GM18499 (cell line): Measurements from ENCODE around the gene AGBL3.

Experiments used
- ATAC-seq: cut with Tn5 transposase; IDR thresholded peaks from one replicate; pipeline ENCODE4 v1.9.1; 2021; ENCODE audit warnings: moderate number of reproducible peaks; ENCODE audit not compliant: insufficient read depth, unreplicated experiment

AGBL3 gene

GRCh38 chr7:135181261-135181928, 195.1 kb downstream of the AGBL3 start:
- no peak for ATAC-seq

GRCh38 chr7:135181929-135182678, 195.8 kb downstream of the AGBL3 start:
- no peak for ATAC-seq

- no peak for ATAC-seq
These were observed 197.2 kb downstream of the AGBL3 start for GRCh38 chr7:135183478-135183877.

- no peak for ATAC-seq
These were observed 198.0 kb downstream of the AGBL3 start for GRCh38 chr7:135184254-135184841.
